GM19455 (cell line): Measurements from ENCODE around the gene PLCZ1.
"Not testable (repeated sequence)": the region's sequence is repeated elsewhere in the genome, so short reads cannot be mapped to it uniquely, and the experiment has no call there.

Experiments used
- ATAC-seq: cut with Tn5 transposase; IDR thresholded peaks from one replicate; pipeline ENCODE4 v1.9.1; 2021; ENCODE audit not compliant: unreplicated experiment

Gene PLCZ1, protein sequence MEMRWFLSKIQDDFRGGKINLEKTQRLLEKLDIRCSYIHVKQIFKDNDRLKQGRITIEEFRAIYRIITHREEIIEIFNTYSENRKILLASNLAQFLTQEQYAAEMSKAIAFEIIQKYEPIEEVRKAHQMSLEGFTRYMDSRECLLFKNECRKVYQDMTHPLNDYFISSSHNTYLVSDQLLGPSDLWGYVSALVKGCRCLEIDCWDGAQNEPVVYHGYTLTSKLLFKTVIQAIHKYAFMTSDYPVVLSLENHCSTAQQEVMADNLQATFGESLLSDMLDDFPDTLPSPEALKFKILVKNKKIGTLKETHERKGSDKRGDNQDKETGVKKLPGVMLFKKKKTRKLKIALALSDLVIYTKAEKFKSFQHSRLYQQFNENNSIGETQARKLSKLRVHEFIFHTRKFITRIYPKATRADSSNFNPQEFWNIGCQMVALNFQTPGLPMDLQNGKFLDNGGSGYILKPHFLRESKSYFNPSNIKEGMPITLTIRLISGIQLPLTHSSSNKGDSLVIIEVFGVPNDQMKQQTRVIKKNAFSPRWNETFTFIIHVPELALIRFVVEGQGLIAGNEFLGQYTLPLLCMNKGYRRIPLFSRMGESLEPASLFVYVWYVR

DNA sequence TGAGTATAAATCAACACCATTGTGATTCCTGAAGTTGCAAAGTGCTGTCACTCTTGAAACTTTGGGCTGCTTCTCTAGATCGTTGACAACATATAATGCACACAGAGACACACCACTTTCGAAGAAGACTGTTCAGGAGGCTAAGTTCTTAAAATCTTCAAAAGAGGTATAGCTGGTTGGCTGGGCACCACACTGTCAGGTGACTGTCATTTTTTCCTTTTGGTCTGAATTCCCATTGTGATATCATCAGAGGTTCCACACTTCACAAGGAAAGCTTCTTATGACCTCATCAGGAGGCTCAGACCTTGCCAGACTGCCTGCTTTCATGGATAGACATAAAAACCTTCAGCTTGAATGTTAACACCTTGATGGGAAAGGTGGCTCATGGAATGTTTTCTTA is at the start of gene PLCZ1, which contains the start of gene CAPZA3:
TSS of gene PLCZ1 (minus strand) at position 194 of the 400 bp plus-strand sequence. CDS start 641 bp downstream, outside the sequence.
TSS of gene CAPZA3 (plus strand) at position 301 of the 400 bp plus-strand sequence. CDS start 150 bp downstream, outside the sequence.
- ATAC-seq = no peak

DNA sequence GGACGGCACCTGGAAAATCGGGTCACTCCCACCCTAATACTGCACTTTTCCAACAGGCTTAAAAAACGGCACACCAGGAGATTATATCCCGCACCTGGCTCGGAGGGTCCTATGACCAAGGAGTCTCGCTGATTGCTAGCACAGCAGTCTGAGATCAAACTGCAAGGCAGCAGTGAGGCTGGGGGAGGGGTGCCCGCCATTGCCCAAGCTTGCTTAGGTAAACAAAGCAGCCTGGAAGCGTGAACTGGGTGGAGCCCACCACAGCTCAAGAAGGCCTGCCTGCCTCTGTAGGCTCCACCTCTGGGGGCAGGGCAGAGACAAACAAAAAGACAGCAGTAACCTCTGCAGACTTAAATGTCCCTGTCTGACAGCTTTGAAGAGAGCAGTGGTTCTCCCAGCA is 47.7 kb upstream of the PLCZ1 start:
- ATAC-seq = not testable (repeated sequence)

DNA sequence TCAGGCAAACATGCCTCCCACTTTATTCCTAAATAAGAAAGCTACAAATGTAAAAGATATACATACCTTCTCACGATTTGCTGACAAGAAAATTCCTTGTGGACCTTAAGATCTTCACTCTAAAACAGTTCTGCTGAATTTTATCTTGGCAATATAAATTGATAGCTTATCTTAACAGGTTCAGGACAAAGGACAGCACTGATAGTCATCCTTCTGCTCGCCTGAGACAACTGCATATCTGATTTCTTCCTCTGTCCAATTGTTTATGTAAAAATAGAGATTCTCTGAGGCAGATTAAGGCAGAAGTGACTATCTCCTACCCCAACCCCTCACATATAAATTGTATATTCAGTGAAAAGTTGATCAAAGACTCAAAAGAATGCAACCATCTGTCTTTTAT is 45.0 kb upstream of the PLCZ1 start:
- ATAC-seq = no peak

DNA sequence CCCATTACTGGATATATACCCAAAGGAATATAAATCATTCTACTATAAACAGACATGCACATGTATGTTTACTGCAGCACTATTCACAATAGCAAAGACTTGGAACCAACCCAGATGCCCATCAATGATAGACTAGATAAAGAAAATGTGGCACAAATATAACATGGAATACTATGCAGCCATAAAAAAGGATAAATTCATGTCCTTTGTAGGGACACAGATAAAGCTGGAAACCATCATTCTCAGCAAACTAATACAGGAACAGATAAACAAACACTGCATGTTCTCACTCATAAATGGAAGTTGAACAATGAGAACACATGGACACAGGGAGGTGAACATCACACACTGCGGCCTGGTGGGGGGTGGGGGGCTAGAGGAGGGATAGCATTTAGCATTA is 28.7 kb upstream of the PLCZ1 start:
- ATAC-seq = not testable (repeated sequence)

DNA sequence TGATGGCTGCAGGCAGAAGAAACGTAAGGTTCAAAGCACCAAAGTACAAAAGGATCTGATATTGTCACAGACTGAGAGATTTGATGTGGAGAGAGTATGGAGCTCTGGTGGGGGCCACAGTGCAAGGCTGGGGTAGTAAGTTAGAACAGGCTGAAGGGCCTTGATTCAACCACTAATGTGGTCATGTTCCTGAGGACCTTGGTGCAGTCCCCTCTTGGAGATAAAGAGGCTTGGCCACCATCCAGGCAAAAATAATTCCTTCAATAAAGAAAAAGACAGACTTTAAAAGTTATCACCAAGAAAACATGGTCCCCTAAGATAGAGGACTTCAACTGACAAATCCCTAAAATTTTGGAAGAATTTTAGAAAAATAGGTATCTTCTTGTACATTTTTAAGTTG is 17.5 kb upstream of the PLCZ1 start:
- ATAC-seq = no peak

DNA sequence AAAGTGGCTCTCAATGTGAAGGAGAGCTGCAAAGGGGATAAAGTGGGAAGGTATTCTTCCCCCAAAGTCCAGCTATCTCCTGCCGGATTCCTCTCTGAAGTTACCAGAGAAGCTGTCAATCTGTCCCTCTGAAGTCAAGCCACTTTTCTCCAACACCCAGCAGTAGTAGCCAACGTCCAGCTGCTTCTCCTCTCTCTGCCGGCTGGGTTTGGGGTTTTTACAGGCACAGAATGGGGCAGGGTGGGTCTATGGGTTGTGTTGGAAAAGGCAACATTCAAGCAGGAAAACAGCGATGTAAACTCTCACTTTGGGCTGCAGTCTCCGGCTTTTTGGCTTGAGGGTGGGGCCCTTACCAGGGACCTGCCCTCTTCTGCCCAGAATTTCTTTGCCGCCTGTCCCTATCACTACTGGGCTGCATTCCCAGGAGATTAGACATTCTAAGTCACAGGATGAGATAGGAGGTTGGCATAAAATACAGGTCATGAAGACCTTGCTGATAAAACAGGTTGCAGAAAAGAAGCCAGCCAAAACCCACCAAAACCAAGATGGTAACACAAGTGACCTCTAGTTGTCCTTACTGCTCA is 16.4 kb upstream of the PLCZ1 start:
- no peak for ATAC-seq

DNA sequence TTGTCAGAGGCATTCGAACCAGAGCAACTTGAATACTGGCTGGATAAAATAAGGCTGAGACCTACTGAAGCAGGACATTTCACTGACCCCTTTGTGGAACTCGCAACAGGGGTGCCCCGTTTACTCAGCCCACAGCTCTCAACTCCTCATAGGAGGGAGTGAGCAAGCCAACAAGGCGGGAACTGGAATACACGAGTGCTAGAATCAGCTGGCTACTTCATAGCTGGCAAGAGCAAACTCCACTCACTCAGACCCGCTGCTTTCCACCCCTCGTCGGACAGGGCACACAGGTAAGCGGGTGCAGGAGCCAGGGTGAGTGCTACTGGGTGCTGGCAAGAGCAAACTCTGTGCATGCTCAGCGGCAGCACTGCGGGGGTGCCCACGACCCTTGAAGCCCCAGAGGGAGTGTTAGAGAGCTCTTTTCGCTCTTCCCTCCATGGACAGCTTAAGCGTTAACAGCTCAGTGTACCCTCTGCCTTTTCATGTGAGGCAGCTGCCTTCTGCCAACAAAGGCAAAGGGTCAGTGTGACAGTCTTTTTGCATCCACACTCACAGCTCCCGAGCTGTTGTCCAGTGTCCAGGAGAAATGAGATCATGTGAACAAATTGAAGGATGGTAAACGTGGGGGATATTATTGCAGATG is 15.8 kb upstream of the PLCZ1 start:
- no peak for ATAC-seq

DNA sequence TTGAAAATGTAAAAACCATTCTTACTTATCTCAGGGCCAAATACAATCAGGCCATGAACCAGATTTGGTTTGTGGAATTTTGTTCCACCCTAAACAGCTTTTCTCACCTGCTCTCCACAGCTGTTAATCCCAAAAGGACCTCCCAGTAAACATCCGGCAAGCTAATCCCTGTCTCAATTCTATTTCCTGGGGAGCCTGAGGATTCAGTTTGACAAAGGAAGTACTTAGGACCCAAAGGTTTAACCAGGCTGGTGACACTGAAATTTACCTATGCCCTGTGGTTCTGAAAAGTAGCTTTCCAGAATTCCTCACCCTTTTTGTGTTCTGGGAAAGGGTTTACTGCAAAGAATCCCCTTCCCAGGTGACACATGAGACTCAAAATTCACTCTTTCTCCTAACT is 15.1 kb upstream of the PLCZ1 start:
- ATAC-seq = no peak

DNA sequence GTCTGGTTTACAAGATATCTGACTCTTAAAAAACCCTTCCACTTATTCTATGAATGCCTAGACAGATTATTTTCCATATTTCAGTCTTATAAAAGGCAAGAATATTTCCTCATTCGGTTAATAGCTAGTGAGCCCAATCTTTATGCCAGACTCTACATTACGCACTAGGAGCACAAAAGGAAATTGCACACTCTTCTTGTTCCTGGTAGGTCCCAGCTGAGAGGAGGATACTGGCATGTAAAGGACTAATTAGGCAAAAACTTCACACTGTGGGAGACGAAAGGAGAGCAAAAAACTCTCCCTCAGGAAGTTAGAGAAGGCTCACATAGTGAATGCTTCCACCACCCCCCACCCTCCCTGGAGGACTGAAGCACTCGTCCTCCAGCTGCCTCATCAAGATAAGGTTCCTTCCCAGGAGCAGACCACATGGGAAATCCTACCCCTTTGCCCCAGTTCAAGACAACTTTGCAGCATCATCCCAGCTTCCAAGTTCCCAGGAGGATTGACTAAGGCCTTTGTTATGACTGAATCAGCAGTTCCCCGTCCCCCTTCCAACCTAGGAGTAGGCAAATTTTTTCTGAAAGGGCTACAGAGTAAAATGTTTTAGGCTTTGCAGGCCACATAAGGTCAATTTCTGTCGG is 14.6 kb upstream of the PLCZ1 start:
- ATAC-seq = no peak

DNA sequence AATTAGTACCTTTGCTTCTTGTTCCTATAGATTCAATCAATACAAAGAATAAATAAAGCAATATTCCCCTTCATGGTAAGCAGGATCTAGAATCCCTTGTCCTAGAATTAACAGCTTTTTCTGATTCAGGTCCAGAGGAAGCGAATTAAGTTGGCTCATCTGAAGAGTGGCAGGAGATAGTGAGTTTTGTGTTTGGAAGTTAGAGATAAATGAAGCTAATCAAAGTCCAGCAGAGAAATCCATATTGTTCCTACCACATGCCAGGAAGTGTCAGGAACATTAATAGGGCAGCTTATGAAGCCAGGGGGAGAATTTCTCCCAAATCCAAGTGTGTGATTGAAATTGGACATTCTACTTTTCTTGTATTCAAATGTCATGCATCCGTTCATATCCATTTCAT is 14.1 kb upstream of the PLCZ1 start:
- ATAC-seq = no peak

DNA sequence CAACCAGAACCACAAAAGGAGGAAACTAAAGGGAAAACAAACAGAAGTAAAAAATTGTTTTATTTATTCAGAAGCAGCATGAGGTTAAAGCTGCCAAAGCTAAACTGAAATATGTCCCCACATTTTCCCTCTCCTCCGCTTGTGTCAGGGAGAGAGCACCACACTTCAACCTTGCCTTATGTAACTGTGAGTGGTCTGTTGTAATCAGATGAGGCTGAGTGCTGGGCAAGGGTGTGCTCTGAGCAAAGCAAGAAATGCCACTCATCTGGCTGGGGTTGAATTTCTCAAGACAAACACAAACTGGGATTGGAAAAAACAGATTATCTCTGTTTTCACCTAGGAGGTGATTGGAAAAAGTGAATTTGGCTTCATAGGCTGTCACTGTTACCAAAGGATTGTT is 12.3 kb upstream of the PLCZ1 start:
- no peak for ATAC-seq

DNA sequence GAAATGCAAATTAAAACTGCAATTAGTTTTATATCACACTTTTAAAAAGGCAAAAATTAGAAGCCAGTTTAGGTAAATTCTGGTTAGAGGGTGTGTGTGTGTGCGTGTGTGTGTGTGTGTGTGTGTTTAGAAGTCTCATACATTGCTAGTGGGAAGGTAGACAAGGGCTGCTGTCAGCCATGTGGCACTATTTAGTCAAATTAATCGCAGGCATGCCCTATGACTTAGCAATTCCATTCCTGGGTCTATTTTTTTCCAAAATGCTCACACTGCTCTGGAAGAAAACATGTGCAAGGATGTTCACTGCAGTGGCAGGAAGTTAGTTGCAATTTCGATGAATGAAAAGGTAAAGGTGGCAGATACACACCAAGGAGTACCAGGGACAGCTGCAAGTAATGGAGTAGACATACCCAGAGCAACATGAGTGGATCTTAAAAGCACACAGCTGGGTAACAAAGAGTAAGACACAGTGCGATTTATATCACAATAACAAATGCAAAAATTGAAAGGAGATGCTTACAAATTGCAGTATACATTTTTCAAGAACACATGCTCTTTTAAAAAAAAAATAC is 11.7 kb upstream of the PLCZ1 start:
- ATAC-seq = no peak

DNA sequence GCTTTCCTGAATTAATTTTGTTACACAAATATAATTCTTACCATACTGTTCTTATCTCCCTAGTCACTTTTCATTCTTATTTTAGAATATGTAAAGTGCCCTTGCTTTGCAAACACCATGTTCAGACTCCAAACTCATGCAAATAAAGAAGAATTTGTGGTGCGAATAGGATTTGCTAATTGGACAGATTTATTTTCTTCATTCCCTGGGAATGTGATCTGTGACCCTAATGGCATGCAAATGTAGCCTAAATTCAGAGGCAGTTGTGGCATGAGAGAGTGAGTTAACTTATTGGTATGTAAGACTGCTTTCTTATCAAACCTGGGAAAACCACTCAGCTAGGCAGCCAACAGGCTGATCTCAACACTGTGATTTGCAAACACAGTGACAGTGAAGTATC is 10.1 kb upstream of the PLCZ1 start:
- no peak for ATAC-seq

DNA sequence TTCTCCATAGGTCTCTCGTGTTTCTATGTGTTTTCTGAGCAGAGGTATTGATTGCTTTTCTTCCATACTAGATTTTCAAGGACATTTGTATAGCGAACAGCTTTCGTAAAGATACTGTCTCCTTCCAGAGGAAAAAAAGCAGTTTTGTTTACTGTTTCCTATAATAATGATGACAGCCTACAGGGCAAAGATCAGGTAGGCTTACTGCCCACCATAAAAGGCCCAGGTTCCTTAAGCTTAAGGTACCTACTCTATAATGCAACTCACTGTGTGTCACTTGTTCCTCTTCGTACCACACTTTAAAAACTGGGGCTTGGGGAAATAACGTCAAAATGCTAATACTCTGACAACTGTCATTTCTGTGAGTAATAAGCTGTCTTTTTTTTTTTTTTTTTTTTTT is 6.7 kb downstream of the PLCZ1 start:
- ATAC-seq = no peak

DNA sequence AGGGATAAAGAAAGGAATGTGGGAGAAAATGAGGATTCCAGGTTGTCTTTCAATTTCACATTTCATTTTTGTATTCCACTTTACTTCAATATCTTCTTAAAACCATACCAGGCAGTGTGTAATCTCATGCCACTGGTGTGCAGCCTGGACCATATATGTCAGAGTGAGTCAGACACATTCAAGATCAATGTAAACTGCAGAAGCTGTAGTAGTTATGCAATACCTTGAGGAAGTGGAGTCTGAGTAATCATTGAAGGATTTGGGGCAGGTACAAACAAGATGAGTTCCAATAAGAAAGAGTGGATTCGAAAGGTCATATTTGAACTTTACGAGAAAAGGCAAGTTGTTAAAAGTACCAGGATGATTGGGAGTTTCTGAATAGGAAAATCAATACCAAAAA is 14.1 kb downstream of the PLCZ1 start:
- ATAC-seq = no peak

DNA sequence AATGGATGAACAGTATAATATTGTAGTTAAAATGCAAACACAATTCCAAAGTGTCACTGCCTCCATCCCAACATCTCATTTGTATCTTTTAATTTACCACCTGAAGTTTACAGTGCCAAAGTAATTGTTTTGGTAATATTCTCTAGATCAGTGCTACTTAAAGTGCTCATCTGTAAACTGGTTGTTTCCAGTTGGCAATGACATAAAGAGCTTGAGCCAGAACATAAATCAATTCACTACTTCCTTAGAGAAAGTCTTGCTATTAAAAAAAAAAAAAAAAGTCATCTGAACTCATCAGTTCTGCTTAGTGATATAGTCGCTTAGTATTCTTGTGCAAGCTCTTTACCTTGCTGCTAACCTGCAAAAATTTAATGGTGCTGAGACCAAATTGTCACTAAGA is 16.4 kb downstream of the PLCZ1 start:
- ATAC-seq = no peak

DNA sequence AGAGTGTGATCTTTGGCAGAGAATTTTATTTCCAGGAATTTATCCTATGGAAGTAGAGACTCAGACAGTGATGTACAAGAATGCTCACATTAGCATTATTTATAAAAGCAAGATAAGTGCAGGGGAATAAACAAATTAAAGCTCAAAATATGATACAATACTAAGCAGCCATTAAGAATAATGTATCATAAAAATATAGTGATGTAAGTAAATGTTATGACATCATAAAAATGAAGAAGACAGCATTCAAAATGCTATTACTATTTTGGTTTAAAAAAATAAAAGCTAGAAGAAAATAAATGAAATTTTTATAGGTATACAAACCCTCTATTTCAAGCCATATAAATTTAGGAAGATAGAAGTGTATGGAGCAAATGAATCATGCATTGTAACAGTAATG is 17.1 kb downstream of the PLCZ1 start:
- no peak for ATAC-seq

DNA sequence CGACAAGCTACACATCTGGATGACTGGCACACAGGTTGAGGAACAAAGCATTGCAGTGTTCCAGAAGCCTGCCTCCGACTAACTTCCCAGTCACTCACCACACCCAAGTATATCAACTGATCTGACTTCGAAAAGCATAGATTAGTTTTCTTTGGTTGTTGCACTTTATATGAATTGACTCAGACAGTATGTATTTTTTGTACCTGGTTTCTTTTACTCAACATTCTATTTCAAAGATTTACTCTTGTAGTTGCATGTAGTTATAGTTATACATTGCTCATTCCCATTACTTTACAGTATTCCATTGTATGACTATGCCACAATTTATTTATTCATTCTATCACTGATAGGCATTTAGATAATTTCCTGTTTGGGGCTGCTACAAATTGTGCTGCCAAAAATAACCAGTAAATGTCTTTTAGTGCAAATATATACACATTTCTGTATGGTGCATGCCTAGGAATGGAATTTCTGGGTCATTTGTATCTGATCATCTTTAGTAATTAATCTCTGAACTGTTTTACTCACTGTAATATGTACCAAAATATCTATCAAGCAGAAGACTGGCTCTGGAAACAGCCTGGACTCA is 17.8 kb downstream of the PLCZ1 start:
- ATAC-seq = no peak

DNA sequence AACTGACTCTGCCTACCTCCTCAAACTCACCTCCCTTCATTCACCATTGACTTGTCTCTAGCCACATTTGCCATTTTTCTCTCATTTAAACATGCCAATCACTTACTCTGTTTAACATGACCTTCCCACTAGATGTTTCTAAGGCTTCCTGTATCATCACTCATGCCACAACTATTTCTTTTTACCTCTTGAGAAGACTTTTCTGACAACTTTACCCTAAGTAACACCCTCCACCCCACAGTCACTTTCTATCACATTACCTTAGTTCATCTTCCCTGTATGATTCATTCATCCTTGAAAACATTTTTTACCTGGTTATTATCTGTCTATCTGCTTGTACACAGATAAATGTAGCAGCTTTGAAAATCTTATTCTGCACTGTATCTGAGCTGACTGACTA is 19.4 kb downstream of the PLCZ1 start:
- no peak for ATAC-seq

DNA sequence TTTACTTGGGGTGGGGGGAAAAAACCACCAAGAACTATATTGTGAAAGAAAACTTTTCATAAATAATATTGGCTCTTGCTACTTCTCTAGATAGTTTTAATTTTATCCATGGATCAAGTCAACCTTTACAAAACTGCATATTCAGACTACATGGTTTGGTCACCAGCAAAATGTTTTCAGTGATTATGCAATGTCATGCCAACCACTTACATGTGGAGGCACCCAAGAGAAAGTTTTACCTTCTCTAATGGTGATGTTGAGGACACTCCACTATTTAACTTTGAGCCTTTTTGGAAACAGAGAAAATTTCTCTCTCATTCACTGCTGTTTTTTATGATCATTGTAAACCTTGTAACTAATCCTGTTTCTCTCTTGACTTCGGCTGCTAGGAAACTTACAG is 21.6 kb downstream of the PLCZ1 start:
- no peak for ATAC-seq

DNA sequence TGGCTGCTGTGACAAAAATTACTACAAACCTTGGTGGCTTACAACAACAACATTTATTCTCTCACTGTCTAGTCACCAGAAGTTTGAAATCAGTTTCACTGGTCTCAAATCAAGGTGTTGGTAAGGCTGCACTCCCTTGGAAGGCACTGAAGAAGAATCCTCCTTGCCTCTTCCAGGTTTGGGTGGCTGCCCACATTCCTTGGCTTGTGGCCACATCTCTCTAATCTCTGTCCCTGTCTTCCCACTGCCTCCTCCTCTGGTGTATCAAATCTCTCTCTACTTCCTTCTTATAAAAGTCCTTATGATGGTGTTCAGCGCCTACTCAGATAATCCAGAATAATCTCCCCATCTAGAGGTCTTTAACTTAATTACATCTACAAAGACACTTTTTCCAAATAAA is 31.0 kb downstream of the PLCZ1 start:
- no peak for ATAC-seq
